WTC11 (cell line): ENCODE measurements around the gene DMRTA1. TPM values are rescaled to one million over a fixed set of nuclear protein-coding genes. Genes with fewer than 3 reads are reported as not detected.

Source experiments
- ATAC-seq: fragments of 200-7000 bp; cut with Tn5 transposase; 2 replicates; pipeline ENCODE4 v1.10.0; 2021; ENCODE audit warnings: mild to moderate bottlenecking, moderate library complexity
- CTCF ChIA-PET: fragments of 300-600 bp; sonication (Branson Sonifier 250); formaldehyde crosslinking; loops from one replicate; lab custom pipeline; 2021; ENCODE audit warnings: antibody characterized with exemption; lab: Charles Lee
- POLR2A ChIA-PET: fragments of 350-600 bp; sonication (Branson Sonifier 250); formaldehyde crosslinking; loops from one replicate; lab custom pipeline; 2021; ENCODE audit warnings: antibody characterized with exemption; lab: Charles Lee
- DNase-seq: peaks from one replicate; pipeline ENCODE4 v3.0.0; 2021; ENCODE audit warnings: low spot score
- H3K27ac Mint-ChIP-seq: 2 replicates; pipeline ENCODE4 v1.8.0; 2021; ENCODE audit warnings: mixed read lengths
- H3K27me3 Mint-ChIP-seq: 2 replicates; pipeline ENCODE4 v1.8.0; 2021; ENCODE audit warnings: low read depth, mild to moderate bottlenecking, moderate library complexity, mixed read lengths
- H3K36me3 Mint-ChIP-seq: 2 replicates; pipeline ENCODE4 v1.8.0; 2021; ENCODE audit warnings: mixed read lengths
- H3K4me1 Mint-ChIP-seq: 2 replicates; pipeline ENCODE4 v1.8.0; 2022; ENCODE audit warnings: mixed read lengths
- H3K4me3 Mint-ChIP-seq: 2 replicates; pipeline ENCODE4 v1.8.0; 2021; ENCODE audit warnings: mild to moderate bottlenecking, moderate library complexity, mixed read lengths
- H3K9me3 Mint-ChIP-seq: 2 replicates; pipeline ENCODE4 v1.8.0; 2021; ENCODE audit warnings: mixed read lengths
- CBFB ChIP-seq: sonication (generic); formaldehyde crosslinking; IDR thresholded peaks from 2 replicates; pipeline ENCODE4 v1.8.1; 2022; ENCODE audit warnings: mild to moderate bottlenecking, low read depth, missing genetic modification reagents
- CREB1 ChIP-seq: sonication (generic); formaldehyde crosslinking; IDR thresholded peaks from 2 replicates; pipeline ENCODE4 v1.8.0; 2023; ENCODE audit warnings: mild to moderate bottlenecking, missing genetic modification reagents
- CREM ChIP-seq: sonication (generic); formaldehyde crosslinking; IDR thresholded peaks from 2 replicates; pipeline ENCODE4 v1.8.1; 2022; ENCODE audit warnings: mild to moderate bottlenecking, missing genetic modification reagents, moderate library complexity
- EMX1 ChIP-seq: fragments of 250-450 bp; sonication (Bioruptor Pico); IDR thresholded peaks from 2 replicates; pipeline ENCODE4 v1.8.0; 2021; ENCODE audit warnings: mild to moderate bottlenecking
- ESRRA ChIP-seq: sonication (generic); formaldehyde crosslinking; IDR thresholded peaks from 2 replicates; pipeline ENCODE4 v1.8.1; 2022; ENCODE audit warnings: mild to moderate bottlenecking, missing genetic modification reagents, borderline replicate concordance
- ETV6 ChIP-seq: sonication (generic); formaldehyde crosslinking; IDR thresholded peaks from 2 replicates; pipeline ENCODE4 v1.8.1; 2022; ENCODE audit warnings: mild to moderate bottlenecking, missing genetic modification reagents
- GRHL2 ChIP-seq: fragments of 250-450 bp; sonication (Bioruptor Pico); IDR thresholded peaks from 2 replicates; pipeline ENCODE4 v1.8.0; 2022; ENCODE audit warnings: mild to moderate bottlenecking, moderate library complexity; ENCODE audit not compliant: insufficient replicate concordance, severe bottlenecking
- HMGA2 ChIP-seq: fragments of 250-450 bp; sonication (Bioruptor Pico); IDR thresholded peaks from 2 replicates; pipeline ENCODE4 v1.4.0; 2021; ENCODE audit warnings: mild to moderate bottlenecking, moderate library complexity
- IRF2 ChIP-seq: sonication (generic); formaldehyde crosslinking; IDR thresholded peaks from 2 replicates; pipeline ENCODE4 v1.8.0; 2022; ENCODE audit warnings: low read depth, missing genetic modification reagents, borderline replicate concordance
- MXD4 ChIP-seq: fragments of 250-450 bp; sonication (Bioruptor Pico); IDR thresholded peaks from 2 replicates; pipeline ENCODE4 v1.8.0; 2021; ENCODE audit warnings: mild to moderate bottlenecking, moderate library complexity, borderline replicate concordance
- NR3C1 ChIP-seq: sonication (generic); formaldehyde crosslinking; conservative IDR thresholded peaks from 2 replicates; pipeline ENCODE4 v1.8.1; 2023; ENCODE audit warnings: low read depth, mild to moderate bottlenecking, missing genetic modification reagents
- SMAD3 ChIP-seq: sonication (generic); formaldehyde crosslinking; IDR thresholded peaks from 2 replicates; pipeline ENCODE4 v1.8.0; 2022; ENCODE audit warnings: missing genetic modification reagents, mild to moderate bottlenecking, borderline replicate concordance
- SOX15 ChIP-seq: fragments of 250-450 bp; sonication (Bioruptor Pico); IDR thresholded peaks from 2 replicates; pipeline ENCODE4 v1.9.0; 2021; ENCODE audit warnings: mild to moderate bottlenecking
- TCF7 ChIP-seq: sonication (generic); formaldehyde crosslinking; IDR thresholded peaks from 2 replicates; pipeline ENCODE4 v1.8.0; 2022; ENCODE audit warnings: mild to moderate bottlenecking, low read depth, missing genetic modification reagents, moderate library complexity
- ZBTB21 ChIP-seq: sonication (generic); formaldehyde crosslinking; IDR thresholded peaks from 2 replicates; pipeline ENCODE4 v1.8.1; 2023; ENCODE audit warnings: mild to moderate bottlenecking, missing genetic modification reagents, borderline replicate concordance
- ZNF232 ChIP-seq: sonication (generic); formaldehyde crosslinking; IDR thresholded peaks from 2 replicates; pipeline ENCODE4 v1.8.0; 2022; ENCODE audit warnings: mild to moderate bottlenecking, missing genetic modification reagents
- ZNF671 ChIP-seq: fragments of 250-450 bp; sonication (Bioruptor Pico); IDR thresholded peaks from 2 replicates; pipeline ENCODE4 v1.8.0; 2021; ENCODE audit warnings: mild to moderate bottlenecking
- total RNA-seq: library from RNA; stranded (reverse); gene quantifications from 3 replicates; pipeline ENCODE4 v1.2.3, GENCODE V29; 2021
- TF ChIP-seq, protein P1 (sequence below): fragments of 250-450 bp; sonication (Bioruptor Pico); IDR thresholded peaks from 2 replicates; pipeline ENCODE4 v1.9.0; 2021; ENCODE audit warnings: mild to moderate bottlenecking
- TF ChIP-seq, protein P2 (sequence below): sonication (generic); formaldehyde crosslinking; IDR thresholded peaks from 2 replicates; pipeline ENCODE4 v1.8.0; 2022; ENCODE audit warnings: mild to moderate bottlenecking, missing genetic modification reagents
- TF ChIP-seq, protein P3 (sequence below): fragments of 250-450 bp; sonication (Bioruptor Pico); IDR thresholded peaks from 2 replicates; pipeline ENCODE4 v1.9.0; 2021; ENCODE audit warnings: moderate library complexity, mild to moderate bottlenecking, inconsistent platforms, borderline replicate concordance
- TF ChIP-seq, protein P4 (sequence below): sonication (generic); formaldehyde crosslinking; IDR thresholded peaks from 2 replicates; pipeline ENCODE4 v1.8.0; 2022; ENCODE audit warnings: mild to moderate bottlenecking, missing genetic modification reagents
- TF ChIP-seq, protein P5 (sequence below): sonication (generic); formaldehyde crosslinking; conservative IDR thresholded peaks from 2 replicates; pipeline ENCODE4 v1.8.1; 2023; ENCODE audit warnings: mild to moderate bottlenecking, low read depth, missing genetic modification reagents, moderate library complexity
- TF ChIP-seq, protein P6 (sequence below): sonication (generic); formaldehyde crosslinking; IDR thresholded peaks from 2 replicates; pipeline ENCODE4 v1.8.1; 2023; ENCODE audit warnings: mild to moderate bottlenecking, missing genetic modification reagents, moderate library complexity
- TF ChIP-seq, protein P7 (sequence below): sonication (generic); formaldehyde crosslinking; IDR thresholded peaks from 2 replicates; pipeline ENCODE4 v1.8.1; 2022; ENCODE audit warnings: missing genetic modification reagents, borderline replicate concordance
- TF ChIP-seq, protein P8 (sequence below): sonication (generic); formaldehyde crosslinking; IDR thresholded peaks from 2 replicates; pipeline ENCODE4 v1.8.0; 2022; ENCODE audit warnings: missing genetic modification reagents
- TF ChIP-seq, protein P9 (sequence below): sonication (generic); formaldehyde crosslinking; IDR thresholded peaks from 2 replicates; pipeline ENCODE4 v1.8.0; 2023; ENCODE audit warnings: missing genetic modification reagents

DMRTA1 gene
- total RNA-seq, 1 experiment from 2014 or later, result 2.4 TPM

DNA sequence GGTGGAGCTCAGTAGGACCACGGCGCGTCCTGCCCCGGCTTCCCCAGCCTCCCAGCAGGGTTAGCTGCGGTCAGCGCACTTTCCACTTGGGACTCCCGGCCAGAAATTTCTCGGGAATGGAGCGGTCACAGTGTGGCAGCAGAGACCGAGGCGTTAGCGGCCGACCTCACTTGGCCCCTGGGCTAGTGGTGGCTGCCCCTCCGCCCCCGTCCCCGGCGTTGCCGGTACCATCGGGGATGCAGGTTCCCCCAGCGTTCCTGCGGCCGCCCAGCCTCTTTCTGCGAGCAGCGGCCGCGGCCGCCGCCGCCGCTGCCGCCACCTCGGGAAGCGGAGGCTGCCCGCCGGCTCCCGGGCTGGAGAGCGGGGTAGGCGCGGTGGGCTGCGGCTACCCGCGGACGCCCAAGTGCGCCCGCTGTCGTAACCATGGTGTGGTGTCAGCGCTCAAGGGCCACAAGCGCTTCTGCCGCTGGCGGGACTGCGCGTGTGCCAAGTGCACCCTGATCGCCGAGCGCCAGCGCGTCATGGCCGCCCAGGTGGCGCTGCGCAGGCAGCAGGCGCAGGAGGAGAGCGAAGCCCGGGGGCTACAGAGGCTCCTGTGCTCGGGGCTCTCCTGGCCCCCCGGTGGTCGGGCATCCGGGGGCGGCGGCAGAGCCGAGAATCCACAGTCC, 460 bp downstream of the DMRTA1 start:
- peak; percentile 69 for DNase-seq
- Mint-ChIP-seq H3K4me1 (peaks cover 22% of the 10 kb centered on the region), H3K27ac (no peak overlapping the region), H3K4me3 (peak overlapping the region; percentile 80), H3K36me3 (no peaks in the 10 kb centered on the region), H3K9me3 (no peaks in the 10 kb centered on the region; the same call in 1 of the 2 replicates), H3K27me3 (peaks cover 7% of the 10 kb centered on the region)
- ChIA-PET POLR2A (no interaction called here), CTCF (interaction anchor here (0.7 to 1.4 kb wide), 3 partner anchors 23 to 203 kb away, joined by 3 to 5 read pairs (median 3); no protein-coding TSS in a partner anchor)
- peak; percentile 66 for ATAC-seq
- peak; percentile 60; the same call in 1 of the 2 replicates for TF ChIP-seq ESRRA (CRISPR knock-in tag)
- no peak for TF ChIP-seq CREM (CRISPR knock-in tag)
- no peak for TF ChIP-seq CREB1 (CRISPR knock-in tag)
- TF ChIP-seq, protein P1, sequence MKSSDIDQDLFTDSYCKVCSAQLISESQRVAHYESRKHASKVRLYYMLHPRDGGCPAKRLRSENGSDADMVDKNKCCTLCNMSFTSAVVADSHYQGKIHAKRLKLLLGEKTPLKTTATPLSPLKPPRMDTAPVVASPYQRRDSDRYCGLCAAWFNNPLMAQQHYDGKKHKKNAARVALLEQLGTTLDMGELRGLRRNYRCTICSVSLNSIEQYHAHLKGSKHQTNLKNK, result no peak
- TF ChIP-seq, protein P2, sequence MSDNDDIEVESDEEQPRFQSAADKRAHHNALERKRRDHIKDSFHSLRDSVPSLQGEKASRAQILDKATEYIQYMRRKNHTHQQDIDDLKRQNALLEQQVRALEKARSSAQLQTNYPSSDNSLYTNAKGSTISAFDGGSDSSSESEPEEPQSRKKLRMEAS (CRISPR knock-in tag), result no peak
- no peak for TF ChIP-seq GRHL2
- TF ChIP-seq, protein P3, sequence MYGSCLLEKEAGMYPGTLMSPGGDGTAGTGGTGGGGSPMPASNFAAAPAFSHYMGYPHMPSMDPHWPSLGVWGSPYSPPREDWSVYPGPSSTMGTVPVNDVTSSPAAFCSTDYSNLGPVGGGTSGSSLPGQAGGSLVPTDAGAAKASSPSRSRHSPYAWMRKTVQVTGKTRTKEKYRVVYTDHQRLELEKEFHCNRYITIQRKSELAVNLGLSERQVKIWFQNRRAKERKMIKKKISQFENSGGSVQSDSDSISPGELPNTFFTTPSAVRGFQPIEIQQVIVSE, result no peak
- TF ChIP-seq ZNF671 (CRISPR knock-in tag), result no peak
- TF ChIP-seq, protein P4, sequence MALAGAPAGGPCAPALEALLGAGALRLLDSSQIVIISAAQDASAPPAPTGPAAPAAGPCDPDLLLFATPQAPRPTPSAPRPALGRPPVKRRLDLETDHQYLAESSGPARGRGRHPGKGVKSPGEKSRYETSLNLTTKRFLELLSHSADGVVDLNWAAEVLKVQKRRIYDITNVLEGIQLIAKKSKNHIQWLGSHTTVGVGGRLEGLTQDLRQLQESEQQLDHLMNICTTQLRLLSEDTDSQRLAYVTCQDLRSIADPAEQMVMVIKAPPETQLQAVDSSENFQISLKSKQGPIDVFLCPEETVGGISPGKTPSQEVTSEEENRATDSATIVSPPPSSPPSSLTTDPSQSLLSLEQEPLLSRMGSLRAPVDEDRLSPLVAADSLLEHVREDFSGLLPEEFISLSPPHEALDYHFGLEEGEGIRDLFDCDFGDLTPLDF, result no peak
- TF ChIP-seq, protein P5, sequence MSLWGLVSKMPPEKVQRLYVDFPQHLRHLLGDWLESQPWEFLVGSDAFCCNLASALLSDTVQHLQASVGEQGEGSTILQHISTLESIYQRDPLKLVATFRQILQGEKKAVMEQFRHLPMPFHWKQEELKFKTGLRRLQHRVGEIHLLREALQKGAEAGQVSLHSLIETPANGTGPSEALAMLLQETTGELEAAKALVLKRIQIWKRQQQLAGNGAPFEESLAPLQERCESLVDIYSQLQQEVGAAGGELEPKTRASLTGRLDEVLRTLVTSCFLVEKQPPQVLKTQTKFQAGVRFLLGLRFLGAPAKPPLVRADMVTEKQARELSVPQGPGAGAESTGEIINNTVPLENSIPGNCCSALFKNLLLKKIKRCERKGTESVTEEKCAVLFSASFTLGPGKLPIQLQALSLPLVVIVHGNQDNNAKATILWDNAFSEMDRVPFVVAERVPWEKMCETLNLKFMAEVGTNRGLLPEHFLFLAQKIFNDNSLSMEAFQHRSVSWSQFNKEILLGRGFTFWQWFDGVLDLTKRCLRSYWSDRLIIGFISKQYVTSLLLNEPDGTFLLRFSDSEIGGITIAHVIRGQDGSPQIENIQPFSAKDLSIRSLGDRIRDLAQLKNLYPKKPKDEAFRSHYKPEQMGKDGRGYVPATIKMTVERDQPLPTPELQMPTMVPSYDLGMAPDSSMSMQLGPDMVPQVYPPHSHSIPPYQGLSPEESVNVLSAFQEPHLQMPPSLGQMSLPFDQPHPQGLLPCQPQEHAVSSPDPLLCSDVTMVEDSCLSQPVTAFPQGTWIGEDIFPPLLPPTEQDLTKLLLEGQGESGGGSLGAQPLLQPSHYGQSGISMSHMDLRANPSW, result no peak
- TF ChIP-seq MXD4 (CRISPR knock-in tag), result no peak
- TF ChIP-seq HMGA2, result no peak
- TF ChIP-seq IRF2, result no peak
- TF ChIP-seq NR3C1 (CRISPR knock-in tag), result no peak
- no peak for TF ChIP-seq ZBTB21 (CRISPR knock-in tag)
- TF ChIP-seq SOX15 (CRISPR knock-in tag), result no peak
- no peak for TF ChIP-seq EMX1 (CRISPR knock-in tag)
- no peak; the same call in 1 of the 2 replicates for TF ChIP-seq ETV6
- TF ChIP-seq, protein P6, sequence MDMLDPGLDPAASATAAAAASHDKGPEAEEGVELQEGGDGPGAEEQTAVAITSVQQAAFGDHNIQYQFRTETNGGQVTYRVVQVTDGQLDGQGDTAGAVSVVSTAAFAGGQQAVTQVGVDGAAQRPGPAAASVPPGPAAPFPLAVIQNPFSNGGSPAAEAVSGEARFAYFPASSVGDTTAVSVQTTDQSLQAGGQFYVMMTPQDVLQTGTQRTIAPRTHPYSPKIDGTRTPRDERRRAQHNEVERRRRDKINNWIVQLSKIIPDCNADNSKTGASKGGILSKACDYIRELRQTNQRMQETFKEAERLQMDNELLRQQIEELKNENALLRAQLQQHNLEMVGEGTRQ (CRISPR knock-in tag), result no peak
- TF ChIP-seq, protein P7, sequence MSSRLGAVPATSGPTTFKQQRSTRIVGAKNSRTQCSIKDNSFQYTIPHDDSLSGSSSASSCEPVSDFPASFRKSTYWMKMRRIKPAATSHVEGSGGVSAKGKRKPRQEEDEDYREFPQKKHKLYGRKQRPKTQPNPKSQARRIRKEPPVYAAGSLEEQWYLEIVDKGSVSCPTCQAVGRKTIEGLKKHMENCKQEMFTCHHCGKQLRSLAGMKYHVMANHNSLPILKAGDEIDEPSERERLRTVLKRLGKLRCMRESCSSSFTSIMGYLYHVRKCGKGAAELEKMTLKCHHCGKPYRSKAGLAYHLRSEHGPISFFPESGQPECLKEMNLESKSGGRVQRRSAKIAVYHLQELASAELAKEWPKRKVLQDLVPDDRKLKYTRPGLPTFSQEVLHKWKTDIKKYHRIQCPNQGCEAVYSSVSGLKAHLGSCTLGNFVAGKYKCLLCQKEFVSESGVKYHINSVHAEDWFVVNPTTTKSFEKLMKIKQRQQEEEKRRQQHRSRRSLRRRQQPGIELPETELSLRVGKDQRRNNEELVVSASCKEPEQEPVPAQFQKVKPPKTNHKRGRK (CRISPR knock-in tag), result no peak
- TF ChIP-seq ZNF232 (CRISPR knock-in tag), result no peak
- TF ChIP-seq, protein P8, sequence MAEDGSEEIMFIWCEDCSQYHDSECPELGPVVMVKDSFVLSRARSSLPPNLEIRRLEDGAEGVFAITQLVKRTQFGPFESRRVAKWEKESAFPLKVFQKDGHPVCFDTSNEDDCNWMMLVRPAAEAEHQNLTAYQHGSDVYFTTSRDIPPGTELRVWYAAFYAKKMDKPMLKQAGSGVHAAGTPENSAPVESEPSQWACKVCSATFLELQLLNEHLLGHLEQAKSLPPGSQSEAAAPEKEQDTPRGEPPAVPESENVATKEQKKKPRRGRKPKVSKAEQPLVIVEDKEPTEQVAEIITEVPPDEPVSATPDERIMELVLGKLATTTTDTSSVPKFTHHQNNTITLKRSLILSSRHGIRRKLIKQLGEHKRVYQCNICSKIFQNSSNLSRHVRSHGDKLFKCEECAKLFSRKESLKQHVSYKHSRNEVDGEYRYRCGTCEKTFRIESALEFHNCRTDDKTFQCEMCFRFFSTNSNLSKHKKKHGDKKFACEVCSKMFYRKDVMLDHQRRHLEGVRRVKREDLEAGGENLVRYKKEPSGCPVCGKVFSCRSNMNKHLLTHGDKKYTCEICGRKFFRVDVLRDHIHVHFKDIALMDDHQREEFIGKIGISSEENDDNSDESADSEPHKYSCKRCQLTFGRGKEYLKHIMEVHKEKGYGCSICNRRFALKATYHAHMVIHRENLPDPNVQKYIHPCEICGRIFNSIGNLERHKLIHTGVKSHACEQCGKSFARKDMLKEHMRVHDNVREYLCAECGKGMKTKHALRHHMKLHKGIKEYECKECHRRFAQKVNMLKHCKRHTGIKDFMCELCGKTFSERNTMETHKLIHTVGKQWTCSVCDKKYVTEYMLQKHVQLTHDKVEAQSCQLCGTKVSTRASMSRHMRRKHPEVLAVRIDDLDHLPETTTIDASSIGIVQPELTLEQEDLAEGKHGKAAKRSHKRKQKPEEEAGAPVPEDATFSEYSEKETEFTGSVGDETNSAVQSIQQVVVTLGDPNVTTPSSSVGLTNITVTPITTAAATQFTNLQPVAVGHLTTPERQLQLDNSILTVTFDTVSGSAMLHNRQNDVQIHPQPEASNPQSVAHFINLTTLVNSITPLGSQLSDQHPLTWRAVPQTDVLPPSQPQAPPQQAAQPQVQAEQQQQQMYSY (CRISPR knock-in tag), result no peak
- TF ChIP-seq TCF7 (CRISPR knock-in tag), result no peak
- 0 out of 2 replicates have a peak, but pooled peaks have one; percentile 12 for TF ChIP-seq SMAD3 (CRISPR knock-in tag)
- TF ChIP-seq, protein P9, sequence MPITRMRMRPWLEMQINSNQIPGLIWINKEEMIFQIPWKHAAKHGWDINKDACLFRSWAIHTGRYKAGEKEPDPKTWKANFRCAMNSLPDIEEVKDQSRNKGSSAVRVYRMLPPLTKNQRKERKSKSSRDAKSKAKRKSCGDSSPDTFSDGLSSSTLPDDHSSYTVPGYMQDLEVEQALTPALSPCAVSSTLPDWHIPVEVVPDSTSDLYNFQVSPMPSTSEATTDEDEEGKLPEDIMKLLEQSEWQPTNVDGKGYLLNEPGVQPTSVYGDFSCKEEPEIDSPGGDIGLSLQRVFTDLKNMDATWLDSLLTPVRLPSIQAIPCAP (CRISPR knock-in tag), result no peak
- TF ChIP-seq CBFB, result no peak
